Regular cardiac myocyte (primary cell): ENCODE measurements around the gene PDZK1. TPM values are rescaled to one million over a fixed set of nuclear protein-coding genes. Genes with fewer than 3 reads are reported as not detected.

Experiments used
- total RNA-seq: library from RNA; depleted of rRNA; stranded (reverse); fragments of >200 nt; gene quantifications from 2 replicates; pipeline ENCODE4 v1.2.3, GENCODE V29; 2014

Gene PDZK1
- total RNA-seq = 0.38 and 0.56 TPM in 2 replicates

DNA sequence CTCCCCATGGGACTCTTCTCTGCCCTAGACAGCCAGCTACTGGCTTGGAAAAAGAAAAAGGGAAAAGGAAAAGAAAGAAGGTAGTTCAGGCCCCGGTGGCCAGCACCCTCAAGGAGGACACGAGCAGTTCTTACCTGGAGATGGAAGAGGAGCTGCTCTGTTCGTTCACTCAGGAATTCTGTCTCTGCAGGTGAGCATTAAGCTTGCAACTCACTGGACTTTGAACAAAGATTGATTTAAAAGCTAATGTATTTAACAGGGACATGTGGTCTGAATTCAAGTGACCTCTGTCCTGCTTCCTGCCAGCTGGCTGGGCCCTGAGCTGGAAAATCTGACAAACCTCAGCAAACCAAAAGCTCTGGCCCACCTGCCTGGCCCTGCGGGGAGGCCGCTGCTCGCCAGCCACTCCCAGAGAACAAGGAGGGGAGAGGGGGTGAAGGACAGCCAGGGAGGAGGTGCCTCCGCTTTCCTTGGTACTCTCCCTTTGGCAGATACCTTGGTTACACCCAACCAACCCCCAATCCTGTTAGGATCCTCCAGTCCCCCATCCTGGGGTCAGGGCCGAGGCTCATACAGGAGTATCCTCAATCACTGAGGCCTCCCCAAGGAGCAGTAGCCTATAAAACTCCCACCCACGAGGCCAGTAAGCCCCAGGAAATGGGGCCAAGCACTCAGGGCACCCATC is at the start of gene PDZK1:
Gene PDZK1, minus strand, starts transcription at position 186 of the 685 bp plus-strand sequence. CDS start 19,347 bp downstream, outside the sequence.

DNA sequence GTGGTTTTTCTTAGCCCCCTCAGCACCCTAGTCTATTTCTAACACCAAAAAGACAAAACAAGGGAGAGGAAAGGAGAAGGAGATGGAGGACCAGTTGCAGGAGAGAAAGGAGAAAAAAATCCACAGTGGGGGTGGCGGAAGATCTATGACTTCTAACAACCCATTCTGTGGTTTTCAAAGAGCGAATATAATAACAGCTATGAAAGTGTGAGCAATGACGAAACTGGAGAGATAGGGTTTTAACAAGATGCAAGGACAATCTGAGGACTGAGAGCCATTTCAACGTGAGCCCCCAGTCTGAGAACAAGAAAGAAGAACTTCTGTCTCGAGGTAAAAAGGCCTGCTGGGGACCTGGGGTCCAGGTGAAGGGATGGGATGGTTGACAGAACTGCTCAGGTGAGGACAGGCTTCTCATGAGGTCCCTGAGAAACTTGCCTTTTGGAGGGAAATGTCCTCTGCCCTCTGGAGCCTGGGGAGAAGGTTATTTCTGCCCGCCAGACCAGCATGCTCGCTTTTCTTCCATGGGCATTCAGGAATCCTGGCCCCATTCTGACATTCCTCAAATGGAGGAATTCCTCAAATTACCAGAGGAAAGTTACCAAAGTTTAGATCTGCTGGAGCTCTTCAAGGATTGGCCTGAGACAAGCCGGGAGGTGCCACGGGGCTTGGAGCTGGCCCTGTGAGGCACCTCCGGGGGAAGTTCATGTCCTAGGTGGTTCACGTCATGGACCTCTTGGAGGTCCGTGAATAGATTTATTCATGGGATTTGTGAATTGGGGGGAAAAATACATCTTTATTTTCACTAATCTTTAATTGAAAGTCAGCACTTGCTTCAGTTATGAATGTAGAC is 12.3 kb upstream of the PDZK1 start, which contains the start of gene CD160:
Gene CD160, plus strand, starts transcription at position 270 of the 850 bp plus-strand sequence. CDS start 8,829 bp downstream, outside the sequence.

Other genes with a start within 250 kb of the PDZK1 start
- 24.2 and 27.3 TPM in 2 replicates for gene GPR89A, start 99.4 kb downstream of the PDZK1 start, total RNA-seq
- 0.28 TPM in 1 of 2 replicates, not detected in the other for gene CD160, start 12.1 kb upstream of the PDZK1 start, total RNA-seq
- 9.6 and 10.1 TPM in 2 replicates for gene RNF115, start 116.7 kb upstream of the PDZK1 start, total RNA-seq
- gene POLR3C, start 116.8 kb upstream of the PDZK1 start, total RNA-seq = 29.3 and 30.3 TPM in 2 replicates
- gene NUDT17, start 138.3 kb upstream of the PDZK1 start, total RNA-seq = 2.5 and 4.8 TPM in 2 replicates
- gene PIAS3, start 151.7 kb upstream of the PDZK1 start, total RNA-seq = 4.8 and 7.1 TPM in 2 replicates
- 0.85 and 0.96 TPM in 2 replicates for gene ANKRD35, start 178.5 kb upstream of the PDZK1 start, total RNA-seq
- gene ITGA10, start 202.7 kb upstream of the PDZK1 start, total RNA-seq = 3.4 and 5.8 TPM in 2 replicates
- 19.9 and 23.7 TPM in 2 replicates for gene PEX11B, start 211.3 kb upstream of the PDZK1 start, total RNA-seq
- gene RBM8A, start 220.1 kb upstream of the PDZK1 start, total RNA-seq = 80.6 and 212 TPM in 2 replicates